Umbilical cord (tissue), 2 donors: ENCODE results near the gene SH3TC1. TPM values are rescaled to one million over a fixed set of nuclear protein-coding genes. Genes with fewer than 3 reads are reported as not detected.

Source experiments
- DNase-seq: peaks from one replicate; pipeline ENCODE4 v3.0.0-alpha.2; 2015; ENCODE audit warnings: low spot score
- total RNA-seq: library from RNA; depleted of rRNA; stranded (reverse); fragments of >200 nt; gene quantifications from one replicate; pipeline ENCODE4 v1.2.3, GENCODE V29; 2014; ENCODE audit warnings: low replicate concordance; ENCODE audit not compliant: insufficient read depth

SH3TC1 gene
- total RNA-seq, 1 donor from 2014 or later = 59.5 TPM

DNA sequence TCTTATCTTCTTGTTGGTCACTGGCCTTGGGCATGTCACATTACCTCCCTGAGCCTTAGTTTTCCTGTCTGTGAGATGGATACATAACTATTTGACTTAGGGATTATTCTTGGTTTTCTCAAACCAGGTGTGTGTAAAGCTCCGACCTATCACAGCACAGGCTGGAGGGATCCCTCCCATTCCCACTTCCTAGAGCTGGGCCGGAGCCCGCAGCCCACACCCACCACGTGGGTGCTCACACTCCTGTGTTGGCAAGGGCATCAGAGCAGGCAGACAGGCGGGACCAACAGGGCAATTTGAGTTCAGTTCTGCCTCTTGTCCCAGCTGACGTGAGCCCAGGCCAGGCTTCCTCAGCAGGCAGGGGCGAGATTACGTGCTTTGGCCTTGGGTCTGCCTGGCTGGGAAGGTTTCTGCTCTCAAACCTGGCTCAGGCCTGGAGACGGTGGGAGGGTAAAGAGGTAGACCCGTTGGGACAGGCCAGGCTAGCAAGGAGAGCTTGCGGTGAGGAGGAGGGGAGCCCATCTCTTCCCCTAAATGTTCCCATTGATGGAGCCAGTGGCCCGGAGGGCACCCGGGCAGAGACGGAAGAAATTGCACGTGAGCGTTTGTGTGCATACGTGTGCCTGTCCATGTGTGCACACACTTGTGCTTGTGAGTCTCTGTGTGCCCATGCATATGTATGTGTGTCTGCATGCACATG lies 734 bp upstream of the SH3TC1 start:
- DNase-seq = peak; percentile 44

DNA sequence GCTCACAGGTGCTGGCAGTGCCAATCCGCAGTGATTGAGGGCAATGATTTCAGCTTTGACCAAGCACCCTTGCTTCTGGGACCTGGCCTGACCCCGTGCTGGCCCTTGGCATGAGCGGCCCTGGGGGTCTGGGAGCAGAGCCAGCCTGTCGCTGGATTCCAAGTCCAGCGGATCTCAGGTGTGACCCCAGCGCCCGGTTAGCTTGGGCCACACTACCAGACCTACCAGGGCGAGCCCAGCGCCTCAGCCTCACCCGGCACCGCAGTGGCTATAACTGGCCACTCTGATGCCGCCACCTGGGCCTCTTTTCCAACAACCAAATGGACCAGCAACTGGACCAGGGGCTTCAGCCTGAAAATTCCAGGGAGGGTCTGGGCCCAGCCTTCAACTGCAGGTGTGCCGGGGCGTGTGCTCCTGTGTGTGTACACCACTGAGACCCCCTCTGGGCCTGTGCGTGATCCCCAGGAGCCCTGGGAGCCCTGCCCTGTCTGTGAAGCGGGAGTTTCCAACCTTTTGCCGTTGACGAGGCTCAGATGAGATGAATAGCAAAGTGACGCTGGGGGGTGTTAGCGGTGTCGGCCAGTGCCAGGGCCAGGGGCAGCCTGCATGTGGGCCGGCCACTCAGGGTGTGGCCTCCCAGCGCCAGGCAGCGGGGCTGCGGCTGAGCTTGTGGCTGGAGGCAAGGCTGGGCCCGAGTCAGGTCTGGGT lies 658 bp downstream of the SH3TC1 start:
- no peak for DNase-seq

DNA sequence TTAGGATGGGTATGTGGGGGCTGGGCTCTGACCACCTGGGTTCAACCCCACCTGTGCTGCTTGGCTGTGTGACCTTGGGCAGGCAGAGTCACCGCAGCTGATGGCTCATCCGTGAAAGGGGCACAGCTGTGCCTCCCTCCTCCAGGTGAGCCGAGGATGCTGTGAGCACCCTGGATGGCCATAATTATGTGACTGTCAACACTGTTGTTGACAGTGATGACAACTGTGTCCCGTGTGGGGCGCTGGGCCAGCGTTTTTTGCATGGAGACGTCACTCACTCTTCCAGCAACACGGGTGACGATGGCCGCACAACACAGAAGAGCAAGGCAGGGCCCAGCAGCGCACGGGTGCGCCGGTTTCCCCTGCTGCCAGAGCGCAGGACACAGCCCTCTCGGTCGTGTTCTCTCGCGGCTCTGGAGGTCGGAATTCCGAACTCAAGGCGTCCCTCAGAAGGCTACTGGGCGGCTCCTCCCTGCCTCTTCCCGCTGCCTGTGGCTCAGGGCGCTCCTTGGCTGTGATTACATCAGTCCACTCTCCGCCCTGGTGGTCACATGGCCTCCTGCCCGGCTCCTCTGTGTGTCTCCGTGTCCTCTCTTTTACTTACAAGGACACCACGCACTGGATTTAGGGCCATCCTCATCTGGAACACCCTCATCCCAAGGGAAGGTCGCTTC lies 1.3 kb downstream of the SH3TC1 start:
- peak; percentile 70 for DNase-seq

DNA sequence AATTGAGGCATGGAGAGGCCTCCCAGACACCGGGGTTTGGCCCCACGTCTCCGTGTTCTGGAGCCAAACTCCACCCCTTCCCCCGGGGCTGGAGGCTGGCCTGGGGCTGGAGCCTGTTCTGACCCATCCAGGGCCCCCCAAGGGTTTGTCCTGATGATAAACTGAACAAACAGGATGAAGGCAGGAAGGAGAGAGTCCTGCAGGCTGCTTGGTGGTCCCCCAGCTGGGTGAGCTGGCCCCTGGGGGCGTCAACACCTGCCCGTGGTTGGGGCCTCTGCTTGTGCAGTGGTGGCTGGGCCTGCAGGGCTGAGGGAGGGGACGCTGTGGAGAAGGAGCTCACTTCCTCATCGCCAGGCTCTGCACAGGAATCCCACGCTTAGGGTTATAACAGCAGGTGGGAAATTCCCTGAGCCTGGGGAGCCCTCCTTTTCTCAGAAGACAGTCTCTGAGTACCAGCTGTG lies 2.3 kb downstream of the SH3TC1 start:
- DNase-seq = peak; percentile 68

DNA sequence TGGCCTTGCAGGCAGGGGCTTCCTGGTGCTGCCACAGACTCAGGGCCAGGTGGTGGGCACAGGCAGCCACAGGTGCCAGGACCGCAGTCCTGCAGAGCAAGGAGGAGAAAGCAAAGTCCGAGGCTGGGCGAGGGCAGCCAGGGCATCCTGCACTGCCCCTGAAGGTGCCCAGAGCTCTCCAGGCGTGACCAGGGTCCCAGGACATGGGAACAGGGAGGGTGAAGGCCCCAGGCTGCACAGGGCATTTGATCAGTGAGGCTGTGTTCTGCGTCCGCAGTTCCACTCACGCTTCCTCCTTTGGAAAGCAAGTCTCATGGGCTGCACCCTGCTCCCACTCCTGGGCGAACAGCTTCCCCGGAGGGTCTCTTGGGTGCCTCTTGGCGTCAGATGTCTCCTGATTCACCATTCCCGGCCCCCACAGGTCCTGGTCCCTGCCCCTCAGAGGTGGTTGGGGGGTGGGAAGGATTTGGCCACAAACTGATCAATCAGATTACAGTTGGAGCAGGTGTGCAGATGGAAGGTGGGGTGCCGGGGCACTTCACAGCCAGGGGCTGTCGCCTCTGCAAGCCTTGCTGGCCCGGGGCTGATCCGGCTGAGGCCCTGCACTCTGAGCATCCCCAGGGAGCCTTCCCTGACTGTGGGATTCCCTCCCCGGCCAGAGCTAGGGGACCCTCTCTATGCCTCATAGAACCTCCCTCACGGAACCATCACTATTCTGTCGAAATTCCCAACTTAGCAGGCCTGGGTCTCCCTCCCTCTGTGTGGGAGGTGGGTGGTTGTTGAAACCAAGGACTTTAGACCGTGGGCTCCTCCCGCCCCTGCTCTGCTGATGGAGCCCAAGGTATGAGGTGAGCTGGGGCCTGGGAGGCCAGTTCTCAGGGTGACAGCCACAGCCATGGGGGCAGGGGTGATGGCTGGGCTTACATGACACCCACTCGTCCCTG lies 3.3 kb downstream of the SH3TC1 start:
- no peak for DNase-seq

DNA sequence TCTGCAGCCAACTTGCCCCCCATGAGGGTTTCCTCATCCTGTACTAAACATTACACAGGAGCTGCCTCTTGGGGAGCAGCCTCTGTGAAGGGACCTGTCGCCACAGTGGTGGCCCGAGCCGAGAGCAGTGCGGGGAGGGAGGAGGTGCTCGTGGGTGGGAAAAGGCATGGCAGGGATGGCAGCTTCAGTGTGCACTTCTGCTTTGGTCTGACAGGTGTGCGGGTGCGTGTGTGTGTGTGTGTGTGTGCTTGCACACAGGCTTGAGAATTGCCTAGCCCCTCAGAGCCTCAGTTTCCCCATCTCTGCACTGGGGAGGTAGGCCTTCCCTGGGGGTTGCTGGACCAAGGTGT lies 3.9 kb downstream of the SH3TC1 start:
- no peak for DNase-seq

DNA sequence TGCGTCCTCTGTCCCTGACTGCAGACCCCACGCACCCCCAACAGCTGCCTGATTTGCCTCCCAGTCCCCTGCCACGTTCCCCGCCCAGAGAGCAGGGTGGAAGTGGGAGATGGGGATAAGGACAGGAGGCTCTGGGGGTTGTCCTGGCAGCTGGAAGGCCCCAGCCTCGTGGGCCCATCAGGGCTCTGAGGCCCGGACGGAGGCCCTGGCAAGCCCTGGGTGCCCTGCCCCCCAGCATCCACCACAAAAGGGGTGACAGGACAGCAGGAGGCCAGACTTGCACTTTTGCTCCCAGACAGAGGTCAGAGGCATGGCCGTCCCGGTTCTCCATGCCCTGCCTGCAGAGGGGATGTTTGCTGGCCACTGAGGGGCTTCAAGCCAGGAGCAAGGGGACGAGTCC lies 4.7 kb downstream of the SH3TC1 start:
- no peak for DNase-seq

DNA sequence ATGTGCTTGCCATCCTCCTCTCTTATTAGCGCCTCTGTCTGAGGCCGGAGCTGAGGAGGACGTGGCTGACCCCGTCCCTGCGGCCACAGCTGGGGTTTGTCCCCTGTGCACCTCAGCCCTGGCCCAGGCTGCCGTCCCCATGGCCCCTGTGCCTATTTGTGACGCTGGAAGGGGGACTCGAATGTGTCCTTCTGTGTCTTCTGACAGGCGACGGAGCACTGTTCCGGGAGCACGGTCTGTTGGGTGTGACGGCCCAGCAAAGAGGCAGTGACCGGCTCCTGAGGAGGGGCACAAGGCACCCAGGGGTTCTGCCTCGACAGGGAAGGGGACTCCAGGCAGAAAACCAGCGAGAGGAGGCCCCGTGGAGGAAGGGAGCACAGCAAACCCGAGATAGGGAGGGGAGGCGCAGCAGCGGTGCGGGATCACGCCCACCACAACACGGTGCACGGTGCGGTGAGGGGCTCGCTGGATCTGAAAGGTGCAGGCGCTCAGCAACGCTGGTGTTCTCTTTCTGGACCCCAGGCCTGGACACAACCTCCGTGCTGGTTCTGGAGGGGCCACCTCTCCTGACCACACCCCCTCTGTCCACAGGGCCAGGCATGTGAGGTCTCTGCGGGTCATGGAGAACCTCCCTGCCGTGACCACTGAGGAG lies 5.6 kb downstream of the SH3TC1 start:
- DNase-seq = no peak

DNA sequence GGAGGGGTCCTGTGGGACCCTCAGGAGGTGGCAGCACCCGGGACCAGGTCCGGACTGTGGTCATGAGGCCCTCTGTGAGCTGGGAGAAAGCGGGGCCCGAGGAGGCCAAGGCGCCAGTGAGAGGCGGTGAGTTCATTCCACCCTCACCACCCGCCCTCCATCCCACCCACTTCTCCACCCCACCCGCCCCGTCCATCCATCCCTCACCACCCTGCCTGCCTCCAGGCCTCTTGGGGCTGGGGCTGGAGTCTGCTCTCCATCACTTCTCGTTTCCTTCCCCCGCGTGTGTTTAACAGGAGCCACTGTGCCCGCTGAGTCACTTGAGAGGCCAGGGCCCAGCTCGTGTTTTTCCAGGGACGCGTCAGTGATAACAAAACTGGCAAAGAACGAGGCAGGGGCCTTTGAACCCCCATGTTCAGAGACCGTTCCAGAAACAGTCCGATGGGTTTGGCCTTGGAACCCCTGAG lies 6.2 kb downstream of the SH3TC1 start:
- DNase-seq = peak; percentile 92

DNA sequence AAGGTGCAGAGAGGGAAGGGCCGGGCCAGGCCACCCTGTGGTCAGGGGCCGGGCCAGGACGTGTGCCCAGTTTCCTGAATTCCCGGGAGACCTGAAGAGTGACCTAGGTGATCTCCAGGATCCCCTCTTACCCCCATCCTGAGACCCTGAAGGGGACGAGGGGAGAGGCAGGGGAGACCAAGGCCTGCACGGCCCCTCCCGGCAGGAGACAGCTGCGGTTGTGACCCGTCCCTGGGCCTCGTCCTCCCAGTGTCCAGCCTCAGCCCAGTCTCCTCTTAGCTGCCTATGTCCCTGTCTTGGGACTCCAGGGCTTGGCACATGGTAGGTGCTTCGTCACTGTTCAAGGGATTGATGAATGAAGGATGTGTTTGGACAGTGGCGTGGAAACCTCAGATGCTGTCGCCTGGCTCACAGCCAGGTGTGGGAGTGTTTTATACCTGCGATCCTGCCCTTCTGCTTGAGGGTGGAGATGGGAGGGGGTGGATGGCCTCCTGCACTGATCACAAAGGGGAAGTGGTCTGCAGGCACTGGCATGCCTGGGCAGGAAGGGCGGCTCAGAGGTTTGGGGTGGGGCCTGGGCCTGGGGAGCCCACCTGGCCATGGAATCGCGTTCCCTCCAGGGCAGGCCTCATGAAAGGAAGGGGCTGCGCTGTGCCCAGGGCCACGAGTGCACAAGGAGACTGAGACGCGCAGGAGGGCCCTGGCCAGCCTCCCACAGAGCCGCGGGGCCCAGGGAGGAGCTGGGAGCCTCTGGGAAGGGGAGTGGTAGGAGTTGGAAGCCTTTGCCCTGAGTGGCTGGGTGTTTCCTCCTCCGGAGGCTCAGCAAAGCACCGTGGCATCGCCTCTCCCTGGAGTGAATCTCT lies 6.9 kb downstream of the SH3TC1 start:
- DNase-seq = peak; percentile 73

DNA sequence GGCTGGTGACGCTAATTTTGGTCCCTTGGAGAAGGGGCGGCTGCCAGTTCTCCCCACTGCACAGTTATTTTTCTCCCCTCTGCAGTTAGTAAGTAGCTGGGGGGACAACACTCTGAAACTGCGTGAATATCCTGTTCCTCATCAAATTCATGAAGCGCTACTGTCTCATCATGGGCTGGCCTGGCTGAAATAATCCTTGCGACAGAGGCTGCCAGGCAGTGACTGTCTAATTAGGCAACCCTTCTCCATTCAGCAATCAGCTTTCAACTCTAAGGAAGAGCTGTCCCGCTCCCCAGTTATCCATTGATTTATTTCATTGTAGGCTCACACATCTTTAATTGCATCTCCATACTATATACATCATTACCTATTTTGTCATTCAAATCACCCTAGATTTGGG lies 8.2 kb downstream of the SH3TC1 start:
- no peak for DNase-seq

DNA sequence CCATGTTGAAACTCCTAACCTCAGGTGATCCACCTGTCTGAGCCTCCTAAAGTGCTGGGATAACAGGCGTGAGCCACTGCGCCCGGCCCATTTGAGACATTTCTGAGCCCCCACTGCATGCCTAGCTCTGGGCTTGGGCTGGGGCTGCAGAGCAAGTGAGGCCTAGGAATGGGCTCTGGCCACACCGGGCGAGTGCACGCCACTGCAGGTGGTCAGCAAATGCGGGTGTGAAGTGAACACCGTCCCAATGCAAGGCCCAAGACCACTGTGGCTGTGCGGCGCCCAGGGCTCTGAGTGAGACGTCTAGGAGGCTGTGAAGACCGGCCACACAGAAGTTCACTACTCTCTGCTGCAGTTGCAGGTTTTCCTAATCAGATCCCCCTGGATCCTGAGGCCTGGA lies 9.5 kb downstream of the SH3TC1 start:
- no peak for DNase-seq

DNA sequence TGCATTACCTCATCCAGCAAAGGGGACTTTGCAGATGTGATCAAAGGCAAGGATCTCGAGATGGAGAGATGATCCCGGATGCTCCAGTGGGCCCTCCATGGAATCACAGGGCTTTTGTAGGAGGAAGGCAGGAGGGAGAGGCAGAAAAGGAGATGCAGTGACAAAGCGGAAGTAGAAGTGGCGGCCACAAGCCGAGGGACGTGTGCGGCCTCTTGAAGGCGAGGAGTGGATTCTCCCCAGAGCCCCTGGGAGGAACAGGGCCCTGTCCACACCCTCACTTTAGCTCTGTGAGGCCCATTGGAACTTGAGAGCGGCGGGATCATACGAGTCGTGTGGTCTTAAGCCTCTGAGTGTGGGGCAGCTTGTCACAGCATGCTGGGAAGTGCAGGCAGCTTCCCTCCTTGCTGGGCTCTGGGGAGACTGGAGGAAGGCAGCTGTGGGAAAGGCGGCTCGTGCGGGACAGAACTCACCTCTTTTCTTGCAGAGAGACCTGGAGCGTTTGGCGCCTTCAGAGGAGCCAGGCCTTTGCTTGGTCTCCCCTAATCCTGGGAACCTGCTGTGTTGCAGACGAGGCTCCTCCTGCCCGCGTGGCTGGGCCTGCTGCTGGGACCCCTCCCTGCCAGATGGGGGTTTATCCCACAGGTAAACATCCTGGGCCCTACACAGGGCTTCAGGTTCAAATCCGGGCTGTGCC lies 10.2 kb downstream of the SH3TC1 start:
- no peak for DNase-seq

DNA sequence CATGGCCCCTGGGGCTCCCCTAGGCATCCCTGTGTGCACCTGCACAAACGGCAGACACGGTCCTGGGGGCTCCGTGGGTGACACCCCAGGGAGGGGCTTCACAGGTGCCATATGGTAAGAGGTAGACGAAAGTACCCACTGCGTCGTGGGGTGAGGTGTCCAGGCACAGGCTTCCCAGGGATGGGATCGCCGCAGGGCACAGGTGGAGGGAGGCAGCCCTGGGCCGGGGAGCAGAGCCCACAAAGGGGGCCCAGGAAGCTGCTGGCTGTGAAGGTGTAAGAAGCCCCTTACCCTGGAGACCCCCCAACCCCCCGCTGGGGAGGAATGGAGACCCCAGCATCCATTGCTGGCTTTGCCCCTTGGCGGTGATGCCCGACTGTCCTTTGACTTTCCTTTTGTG lies 10.9 kb downstream of the SH3TC1 start:
- no peak for DNase-seq

DNA sequence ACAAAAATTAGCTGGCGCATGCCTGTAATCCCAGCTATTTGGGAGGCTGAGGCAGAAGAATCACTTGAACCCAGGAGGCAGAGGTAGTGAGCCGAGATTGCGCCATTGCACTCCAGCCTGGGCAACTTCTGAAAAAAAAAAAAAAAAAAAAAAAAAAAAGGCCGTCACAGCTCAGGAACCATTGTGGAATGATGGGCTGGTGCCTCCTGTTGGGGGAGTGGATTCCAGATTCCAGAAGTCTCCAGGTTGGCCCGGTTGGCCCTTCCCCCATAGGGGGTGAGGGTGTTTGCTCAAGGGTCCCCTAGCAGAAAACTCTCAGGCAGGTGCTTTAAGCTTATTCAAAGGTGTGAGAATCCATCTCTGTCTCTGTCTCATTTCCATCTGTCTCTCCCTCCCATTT lies 11.5 kb downstream of the SH3TC1 start:
- no peak for DNase-seq

DNA sequence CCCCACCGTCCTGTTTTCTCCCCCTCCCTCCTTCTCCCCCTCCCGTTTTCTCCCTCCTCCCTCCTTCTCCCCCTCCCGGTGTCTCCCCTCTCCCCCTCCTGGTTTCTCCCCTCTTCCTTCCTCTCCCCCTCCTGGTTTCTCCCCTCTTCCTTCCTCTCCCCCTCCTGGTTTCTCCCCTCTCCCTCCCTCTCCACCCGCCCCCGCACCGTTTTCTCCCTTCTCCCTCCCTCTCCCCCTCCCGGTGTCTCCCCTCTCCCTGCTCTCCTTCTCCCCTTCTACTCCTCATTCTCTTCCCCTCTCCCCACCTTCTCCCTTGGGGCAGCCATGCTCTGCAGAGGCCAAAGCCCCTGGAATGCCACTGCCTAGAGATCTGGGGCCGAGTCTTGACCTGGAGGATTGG lies 12.2 kb downstream of the SH3TC1 start:
- DNase-seq = no peak

DNA sequence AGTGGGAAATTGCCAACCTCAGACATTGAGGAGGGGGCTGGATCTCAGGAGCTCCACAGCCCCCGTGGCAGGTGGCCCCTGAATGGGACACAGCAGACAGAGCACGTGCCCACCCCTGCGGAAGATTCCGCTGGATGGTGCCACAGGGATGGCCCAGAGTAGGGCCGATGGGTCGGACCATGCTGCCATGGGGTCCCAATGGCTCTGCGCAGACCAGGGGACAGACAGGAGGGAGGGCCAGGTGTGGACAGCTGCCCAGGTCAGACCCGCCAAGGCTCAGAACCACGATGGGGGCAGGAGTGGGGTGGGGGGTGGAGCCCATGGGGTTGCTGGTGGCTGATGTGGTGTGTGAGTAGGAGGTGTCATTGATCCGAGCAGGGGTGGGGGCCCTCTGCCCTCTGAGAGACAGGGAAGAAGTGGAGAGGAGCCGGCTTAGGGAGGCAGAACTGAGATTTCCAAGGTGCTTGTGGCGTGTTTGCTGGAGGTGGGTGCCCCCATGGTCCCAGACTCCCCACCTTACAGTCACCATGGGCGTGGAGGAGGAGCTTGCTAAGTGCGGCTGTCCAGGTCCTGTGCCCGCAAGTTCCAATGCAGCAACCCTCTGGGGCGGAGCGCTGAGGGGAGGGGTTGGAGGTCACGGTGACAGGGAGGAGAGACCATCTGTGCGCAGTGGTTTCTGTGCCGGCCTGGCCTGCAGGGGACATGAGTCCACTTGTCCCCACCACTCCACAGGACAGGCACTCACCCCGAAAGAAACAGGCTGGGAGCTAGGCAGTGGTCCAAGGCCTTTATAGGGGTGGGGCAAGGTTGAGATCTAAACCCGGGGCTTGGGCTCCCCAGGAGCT lies 12.9 kb downstream of the SH3TC1 start:
- no peak for DNase-seq

DNA sequence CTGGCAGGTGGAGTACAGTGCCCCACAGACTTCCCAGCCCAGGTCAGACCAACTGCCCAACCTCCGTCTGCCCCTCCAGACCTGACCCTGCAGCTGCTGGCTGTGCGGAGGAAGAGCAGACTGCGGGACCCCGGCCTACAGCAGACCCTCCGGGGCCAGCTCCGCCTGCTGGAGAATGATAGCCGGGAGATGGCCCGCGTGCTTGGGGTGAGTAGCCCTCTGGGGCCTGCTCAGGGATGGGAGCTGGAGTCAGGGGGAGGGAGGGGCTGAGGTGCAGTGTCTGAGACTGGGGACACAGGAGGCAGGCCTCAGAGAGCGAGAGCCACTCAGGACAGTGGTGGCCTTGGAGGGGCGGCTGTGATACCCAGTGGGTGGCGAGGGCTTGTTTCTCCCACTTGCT lies 13.5 kb downstream of the SH3TC1 start:
- no peak for DNase-seq

DNA sequence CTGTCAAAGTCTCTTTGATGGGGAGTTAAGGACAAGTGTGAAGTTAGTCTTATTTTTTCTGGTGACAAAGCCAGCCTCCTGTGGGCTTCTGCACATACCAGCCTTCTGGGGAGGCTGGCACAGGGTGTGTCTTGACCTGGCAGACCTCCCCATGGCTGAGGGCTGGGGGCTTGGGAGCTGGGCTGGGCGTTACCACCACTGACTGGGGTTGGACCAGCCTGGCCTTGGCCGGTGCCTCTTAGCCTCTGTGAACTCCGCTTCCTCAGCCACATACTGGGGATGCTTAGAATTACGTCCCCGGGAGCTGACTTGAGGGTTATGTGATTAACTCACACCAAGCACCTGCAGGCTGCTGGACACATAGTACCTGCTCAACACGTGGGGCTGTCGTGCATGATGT lies 14.0 kb downstream of the SH3TC1 start:
- no peak for DNase-seq
